ENCODE data around the gene PROSER3.

The PROSER3 gene

GRCh38 chr19:35757749-35758608, at the start of gene PROSER3:
PROSER3 (plus strand) TSS chr19:35758176; CDS start chr19:35758216, 40 bp downstream.
- DNase-seq (ENCODE audit: low read depth): peak; percentile 99

DNA sequence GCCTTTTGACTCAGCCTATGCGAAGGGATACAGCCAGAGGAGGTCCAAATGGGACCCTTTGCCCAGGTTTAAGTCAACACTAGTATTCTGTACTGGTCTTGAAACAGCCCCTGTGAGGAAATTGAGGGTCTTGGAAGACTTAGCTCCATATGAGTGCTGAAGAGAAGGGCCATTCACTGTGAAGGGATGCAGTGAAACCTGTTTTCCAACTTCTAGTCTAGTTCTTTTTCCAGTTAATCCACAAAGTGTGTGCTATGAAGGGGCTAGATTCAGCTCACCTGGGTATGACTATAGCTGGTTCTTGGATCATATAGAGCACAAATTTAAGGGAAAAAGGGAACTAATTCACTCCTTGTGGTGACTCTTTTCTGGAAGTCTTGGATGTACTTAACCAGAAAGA, 49.6 kb upstream of the PROSER3 start:
- DNase-seq (ENCODE audit: low read depth): no peak

- DNase-seq (ENCODE audit: low read depth): no peak
These were observed 46.9 kb upstream of the PROSER3 start for GRCh38 chr19:35710784-35711723.

- DNase-seq (ENCODE audit: low read depth): no peak
These were observed 45.1 kb upstream of the PROSER3 start for GRCh38 chr19:35712567-35713505.

GRCh38 chr19:35713506-35713850, 44.5 kb upstream of the PROSER3 start:
- DNase-seq (ENCODE audit: low read depth): no peak

- no peak for DNase-seq (ENCODE audit: low read depth)
These were observed 44.0 kb upstream of the PROSER3 start for GRCh38 chr19:35713904-35714495.

DNA sequence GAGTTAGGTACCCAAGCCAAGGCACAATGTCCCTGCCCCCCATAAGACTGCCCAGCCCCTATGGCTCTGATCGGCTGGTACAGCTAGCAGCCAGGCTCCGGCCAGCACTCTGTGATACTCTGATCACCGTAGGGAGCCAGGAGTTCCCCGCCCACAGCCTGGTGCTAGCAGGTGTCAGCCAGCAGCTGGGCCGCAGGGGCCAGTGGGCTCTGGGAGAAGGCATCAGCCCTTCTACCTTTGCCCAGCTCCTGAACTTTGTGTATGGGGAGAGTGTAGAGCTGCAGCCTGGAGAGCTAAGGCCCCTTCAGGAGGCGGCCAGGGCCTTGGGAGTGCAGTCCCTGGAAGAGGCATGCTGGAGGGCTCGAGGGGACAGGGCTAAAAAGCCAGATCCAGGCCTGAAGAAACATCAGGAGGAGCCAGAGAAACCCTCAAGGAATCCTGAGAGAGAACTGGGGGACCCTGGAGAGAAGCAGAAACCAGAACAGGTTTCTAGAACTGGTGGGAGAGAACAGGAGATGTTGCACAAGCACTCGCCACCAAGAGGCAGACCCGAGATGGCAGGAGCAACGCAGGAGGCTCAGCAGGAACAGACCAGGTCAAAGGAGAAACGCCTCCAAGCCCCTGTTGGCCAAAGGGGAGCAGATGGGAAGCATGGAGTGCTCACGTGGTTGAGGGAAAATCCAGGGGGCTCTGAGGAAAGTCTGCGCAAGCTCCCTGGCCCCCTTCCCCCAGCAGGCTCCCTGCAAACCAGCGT, 43.2 kb upstream of the PROSER3 start:
- no peak for DNase-seq (ENCODE audit: low read depth)

GRCh38 chr19:35715355-35715809, 42.6 kb upstream of the PROSER3 start:
- no peak for DNase-seq (ENCODE audit: low read depth)

DNA sequence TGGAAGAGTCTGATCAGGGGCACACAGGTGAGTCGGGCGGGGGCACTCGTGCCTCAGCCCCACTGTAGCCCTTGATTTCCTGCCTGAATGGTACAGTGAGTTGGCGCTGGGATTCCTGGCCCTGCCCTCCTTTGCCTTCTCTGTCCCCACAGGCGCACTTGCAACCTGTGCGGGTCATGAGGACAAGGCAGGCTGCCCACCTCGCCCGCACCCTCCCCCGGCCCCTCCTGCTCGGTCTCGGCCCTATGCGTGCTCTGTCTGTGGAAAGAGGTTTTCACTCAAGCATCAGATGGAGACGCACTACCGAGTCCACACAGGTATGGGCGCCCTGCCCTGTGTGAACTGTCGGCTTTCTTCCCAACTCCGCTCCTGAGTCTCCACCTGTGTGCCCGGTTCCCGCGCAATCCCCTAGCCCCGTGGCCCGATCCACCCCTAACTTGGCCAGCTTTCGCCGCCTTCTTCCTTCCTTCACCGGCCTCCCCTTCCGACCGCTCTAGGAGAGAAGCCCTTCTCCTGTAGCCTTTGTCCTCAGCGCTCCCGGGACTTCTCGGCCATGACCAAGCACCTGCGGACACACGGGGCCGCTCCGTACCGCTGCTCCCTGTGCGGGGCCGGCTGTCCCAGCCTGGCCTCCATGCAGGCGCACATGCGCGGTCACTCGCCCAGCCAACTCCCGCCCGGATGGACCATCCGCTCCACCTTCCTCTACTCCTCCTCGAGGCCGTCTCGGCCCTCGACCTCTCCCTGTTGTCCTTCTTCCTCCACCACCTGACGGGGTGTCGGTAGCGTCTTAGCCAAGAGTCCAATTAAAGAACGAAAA, 41.8 kb upstream of the PROSER3 start:
- peak; percentile 58 for DNase-seq (ENCODE audit: low read depth)

GRCh38 chr19:35716801-35717664, 40.9 kb upstream of the PROSER3 start:
- peak; percentile 97 for DNase-seq (ENCODE audit: low read depth)

GRCh38 chr19:35717665-35718344, 40.2 kb upstream of the PROSER3 start, which contains the start of gene KMT2B:
KMT2B (plus strand) TSS chr19:35718003; CDS start chr19:35718019, 16 bp downstream.
- no peak for DNase-seq (ENCODE audit: low read depth)

DNA sequence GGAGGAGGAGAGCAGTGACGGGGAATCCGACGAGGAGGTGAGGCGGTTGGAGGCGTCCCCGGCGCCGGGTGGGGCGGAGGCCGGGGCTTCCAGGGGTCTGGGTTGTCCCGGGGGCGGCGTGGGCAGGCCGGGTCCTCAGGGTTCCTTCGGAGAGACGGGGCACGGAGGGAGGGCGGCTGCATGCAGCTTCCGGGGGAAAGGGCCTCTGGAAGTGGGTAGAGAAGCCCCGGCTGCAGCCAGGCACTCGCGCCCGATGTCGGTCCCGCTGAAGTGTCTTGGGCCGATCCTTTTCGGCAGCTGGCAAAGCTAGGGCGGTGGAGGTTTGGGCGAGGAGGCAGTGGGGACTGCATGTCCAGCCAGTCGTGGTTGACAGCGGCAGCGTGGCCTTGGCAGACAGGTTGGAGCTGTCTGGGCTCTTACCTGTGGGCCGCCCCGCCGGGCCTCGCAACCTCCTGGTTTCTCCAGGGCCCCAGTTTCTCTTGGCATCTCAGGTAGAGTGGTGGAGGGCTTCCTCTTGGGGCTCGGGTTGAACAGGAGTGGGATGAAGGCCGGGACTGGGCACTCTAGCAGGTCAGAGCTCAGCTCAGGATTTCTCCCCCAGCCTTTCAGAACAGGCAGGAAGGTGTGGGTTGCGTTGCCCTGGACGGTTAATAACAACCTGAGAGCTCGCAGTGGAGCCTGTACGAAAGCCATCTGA, 39.5 kb upstream of the PROSER3 start:
- DNase-seq (ENCODE audit: low read depth): peak; percentile 47

GRCh38 chr19:35719402-35720162, 38.4 kb upstream of the PROSER3 start:
- no peak for DNase-seq (ENCODE audit: low read depth)

- no peak for DNase-seq (ENCODE audit: low read depth)
These were observed 37.8 kb upstream of the PROSER3 start for GRCh38 chr19:35720163-35720524.

GRCh38 chr19:35720648-35721047, 37.3 kb upstream of the PROSER3 start:
- DNase-seq (ENCODE audit: low read depth): no peak

GRCh38 chr19:35721374-35721773, 36.6 kb upstream of the PROSER3 start:
- DNase-seq (ENCODE audit: low read depth): no peak

- no peak for DNase-seq (ENCODE audit: low read depth)
These were observed 35.5 kb upstream of the PROSER3 start for GRCh38 chr19:35722461-35722860.
